ENCODE measurements around the gene CYP19A1.

DNA sequence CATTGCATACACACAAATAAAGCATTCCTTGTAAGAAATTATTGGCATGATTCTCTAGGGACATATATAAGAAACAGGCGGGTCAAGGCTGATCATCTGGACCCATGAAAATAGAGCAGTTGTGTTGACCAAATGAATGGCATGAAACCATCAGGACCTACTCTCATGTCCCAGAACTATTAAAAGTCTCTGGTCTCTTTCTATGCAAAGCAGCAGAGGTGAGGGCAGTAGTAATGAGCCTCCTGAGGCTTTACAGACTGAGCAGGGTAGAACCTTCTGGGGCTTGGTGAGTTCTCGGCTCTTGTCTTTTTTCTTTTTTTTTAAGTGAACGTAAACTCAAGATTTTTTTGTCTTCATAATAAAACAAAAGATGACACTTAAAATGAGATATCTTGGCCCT lies 12.3 kb upstream of the CYP19A1 start:
- TF ChIP-seq, protein P1, sequence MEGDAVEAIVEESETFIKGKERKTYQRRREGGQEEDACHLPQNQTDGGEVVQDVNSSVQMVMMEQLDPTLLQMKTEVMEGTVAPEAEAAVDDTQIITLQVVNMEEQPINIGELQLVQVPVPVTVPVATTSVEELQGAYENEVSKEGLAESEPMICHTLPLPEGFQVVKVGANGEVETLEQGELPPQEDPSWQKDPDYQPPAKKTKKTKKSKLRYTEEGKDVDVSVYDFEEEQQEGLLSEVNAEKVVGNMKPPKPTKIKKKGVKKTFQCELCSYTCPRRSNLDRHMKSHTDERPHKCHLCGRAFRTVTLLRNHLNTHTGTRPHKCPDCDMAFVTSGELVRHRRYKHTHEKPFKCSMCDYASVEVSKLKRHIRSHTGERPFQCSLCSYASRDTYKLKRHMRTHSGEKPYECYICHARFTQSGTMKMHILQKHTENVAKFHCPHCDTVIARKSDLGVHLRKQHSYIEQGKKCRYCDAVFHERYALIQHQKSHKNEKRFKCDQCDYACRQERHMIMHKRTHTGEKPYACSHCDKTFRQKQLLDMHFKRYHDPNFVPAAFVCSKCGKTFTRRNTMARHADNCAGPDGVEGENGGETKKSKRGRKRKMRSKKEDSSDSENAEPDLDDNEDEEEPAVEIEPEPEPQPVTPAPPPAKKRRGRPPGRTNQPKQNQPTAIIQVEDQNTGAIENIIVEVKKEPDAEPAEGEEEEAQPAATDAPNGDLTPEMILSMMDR (IDR thresholded peaks at IDR 0.05), result no peak
- no peak for TF ChIP-seq POLR2A (IDR thresholded peaks at IDR 0.05)
